HL-60 (cell line): ENCODE data around the gene NCS1.

Source experiments
- DNase-seq, 2 experiments: peaks; one replicate each; pipeline ENCODE4 v3.0.0-alpha.2; 2010 to 2020; ENCODE audit warnings: low read depth in 1 of 2, low spot score in 1 of 2
- H3K27ac ChIP-seq: fragments of 250-450 bp; sonication (Bioruptor Pico); replicated peaks from 2 replicates; pipeline ENCODE4 v1.5.1; 2020; ENCODE audit warnings: mild to moderate bottlenecking, moderate library complexity
- H3K27me3 ChIP-seq: fragments of 250-450 bp; sonication (Bioruptor Pico); 2 replicates; pipeline ENCODE4 v1.5.1; 2021; ENCODE audit warnings: mild to moderate bottlenecking, moderate library complexity; ENCODE audit not compliant: insufficient read depth, poor library complexity, severe bottlenecking
- H3K4me3 ChIP-seq: replicated peaks from 2 replicates; pipeline ENCODE4 v1.5.1; 2011; ENCODE audit warnings: mild to moderate bottlenecking, control low read depth, low read length; ENCODE audit not compliant: insufficient read depth
- CTCF ChIP-seq: IDR thresholded peaks from one replicate; pipeline ENCODE4 v1.5.1; 2011; ENCODE audit warnings: low read length, control low read depth, inconsistent platforms; ENCODE audit not compliant: insufficient read depth
- GABPA ChIP-seq: IDR thresholded peaks from 2 replicates; pipeline ENCODE4 v1.6.1; 2012; ENCODE audit warnings: low read depth
- POLR2AphosphoS5 ChIP-seq: IDR thresholded peaks from 2 replicates; pipeline ENCODE4 v1.6.1; 2012; ENCODE audit warnings: low read depth
- REST ChIP-seq: IDR thresholded peaks from 2 replicates; pipeline ENCODE4 v1.6.1; 2012; ENCODE audit warnings: low read depth; ENCODE audit not compliant: insufficient replicate concordance
- SPI1 ChIP-seq: IDR thresholded peaks from 2 replicates; pipeline ENCODE4 v1.6.1; 2012; ENCODE audit warnings: low read depth, mild to moderate bottlenecking, borderline replicate concordance

NCS1 gene

GRCh38 chr9:130285271-130285670 lies 113.1 kb downstream of the NCS1 start:
- Histone ChIP-seq H3K27ac (no peak overlapping the region), H3K27me3 (no peaks in the 10 kb centered on the region), H3K4me3 (no peak overlapping the region)
- DNase-seq, result no peak
- TF ChIP-seq SPI1 (no peak), GABPA (no peak), REST (no peak), POLR2AphosphoS5 (no peak), CTCF (no peak)

- no peak for DNase-seq
- Histone ChIP-seq H3K27ac (no peak overlapping the region), H3K4me3 (no peak overlapping the region), H3K27me3 (no peaks in the 10 kb centered on the region)
- no peak for TF ChIP-seq REST
- TF ChIP-seq POLR2AphosphoS5, result no peak
- TF ChIP-seq SPI1, result no peak
- no peak for TF ChIP-seq GABPA
- no peak for TF ChIP-seq CTCF
Observed at GRCh38 chr9:130286072-130286770, 114.0 kb downstream of the NCS1 start.
